Measurements from ENCODE around the gene MCC.

GRCh38 chr5:113264046-113264445, 224.2 kb downstream of the MCC start:
- TF ChIP-seq EP300 (IDR thresholded peaks at IDR 0.05; ENCODE audit: borderline replicate concordance) (no peak), CREB1 (IDR thresholded peaks at IDR 0.05; ENCODE audit: low read depth) (no peak), ZBTB7A (IDR thresholded peaks at IDR 0.05; ENCODE audit: low read depth) (no peak), RAD21 (IDR thresholded peaks at IDR 0.05; ENCODE audit: low read depth) (no peak), YY1 (IDR thresholded peaks at IDR 0.05; ENCODE audit: low read depth) (no peak), FOXM1 (IDR thresholded peaks at IDR 0.05; ENCODE audit: borderline replicate concordance, low read depth) (no peak), TCF12 (IDR thresholded peaks at IDR 0.05; ENCODE audit: low read depth) (no peak), NFIC (IDR thresholded peaks at IDR 0.05) (no peak), EGR1 (IDR thresholded peaks at IDR 0.05) (no peak), CEBPB (IDR thresholded peaks at IDR 0.05) (no peak), TEAD4 (IDR thresholded peaks at IDR 0.05) (no peak)
- TF ChIP-seq, protein P1, sequence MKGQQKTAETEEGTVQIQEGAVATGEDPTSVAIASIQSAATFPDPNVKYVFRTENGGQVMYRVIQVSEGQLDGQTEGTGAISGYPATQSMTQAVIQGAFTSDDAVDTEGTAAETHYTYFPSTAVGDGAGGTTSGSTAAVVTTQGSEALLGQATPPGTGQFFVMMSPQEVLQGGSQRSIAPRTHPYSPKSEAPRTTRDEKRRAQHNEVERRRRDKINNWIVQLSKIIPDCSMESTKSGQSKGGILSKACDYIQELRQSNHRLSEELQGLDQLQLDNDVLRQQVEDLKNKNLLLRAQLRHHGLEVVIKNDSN (IDR thresholded peaks at IDR 0.05), result no peak
- TF ChIP-seq, protein P2, sequence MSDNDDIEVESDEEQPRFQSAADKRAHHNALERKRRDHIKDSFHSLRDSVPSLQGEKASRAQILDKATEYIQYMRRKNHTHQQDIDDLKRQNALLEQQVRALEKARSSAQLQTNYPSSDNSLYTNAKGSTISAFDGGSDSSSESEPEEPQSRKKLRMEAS (IDR thresholded peaks at IDR 0.05), result no peak
- TF ChIP-seq, protein P3, sequence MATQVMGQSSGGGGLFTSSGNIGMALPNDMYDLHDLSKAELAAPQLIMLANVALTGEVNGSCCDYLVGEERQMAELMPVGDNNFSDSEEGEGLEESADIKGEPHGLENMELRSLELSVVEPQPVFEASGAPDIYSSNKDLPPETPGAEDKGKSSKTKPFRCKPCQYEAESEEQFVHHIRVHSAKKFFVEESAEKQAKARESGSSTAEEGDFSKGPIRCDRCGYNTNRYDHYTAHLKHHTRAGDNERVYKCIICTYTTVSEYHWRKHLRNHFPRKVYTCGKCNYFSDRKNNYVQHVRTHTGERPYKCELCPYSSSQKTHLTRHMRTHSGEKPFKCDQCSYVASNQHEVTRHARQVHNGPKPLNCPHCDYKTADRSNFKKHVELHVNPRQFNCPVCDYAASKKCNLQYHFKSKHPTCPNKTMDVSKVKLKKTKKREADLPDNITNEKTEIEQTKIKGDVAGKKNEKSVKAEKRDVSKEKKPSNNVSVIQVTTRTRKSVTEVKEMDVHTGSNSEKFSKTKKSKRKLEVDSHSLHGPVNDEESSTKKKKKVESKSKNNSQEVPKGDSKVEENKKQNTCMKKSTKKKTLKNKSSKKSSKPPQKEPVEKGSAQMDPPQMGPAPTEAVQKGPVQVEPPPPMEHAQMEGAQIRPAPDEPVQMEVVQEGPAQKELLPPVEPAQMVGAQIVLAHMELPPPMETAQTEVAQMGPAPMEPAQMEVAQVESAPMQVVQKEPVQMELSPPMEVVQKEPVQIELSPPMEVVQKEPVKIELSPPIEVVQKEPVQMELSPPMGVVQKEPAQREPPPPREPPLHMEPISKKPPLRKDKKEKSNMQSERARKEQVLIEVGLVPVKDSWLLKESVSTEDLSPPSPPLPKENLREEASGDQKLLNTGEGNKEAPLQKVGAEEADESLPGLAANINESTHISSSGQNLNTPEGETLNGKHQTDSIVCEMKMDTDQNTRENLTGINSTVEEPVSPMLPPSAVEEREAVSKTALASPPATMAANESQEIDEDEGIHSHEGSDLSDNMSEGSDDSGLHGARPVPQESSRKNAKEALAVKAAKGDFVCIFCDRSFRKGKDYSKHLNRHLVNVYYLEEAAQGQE (IDR thresholded peaks at IDR 0.05; ENCODE audit: low read depth), result no peak

All from Ishikawa (cell line).